Spleen (tissue), 11 donors: ENCODE results near the gene INF2. TPM values are rescaled to one million over a fixed set of nuclear protein-coding genes. Genes with fewer than 3 reads are reported as not detected.
A peak's percentile ranks its signal among the peaks of the same experiment; 100 is the strongest.

ENCODE experiments used
- DNase-seq: peaks from one replicate; pipeline ENCODE4 v3.0.0-alpha.2; 2020
- H3K27ac ChIP-seq, 8 donors: fragments of 200-600 bp; sonication (generic) in 7 of 8; 1 replicate in 4 of 8; 2 replicates in 4 of 8; pipeline versions ENCODE4 v1.5.0 to v1.8.0; 2016 to 2021; ENCODE audit warnings: inconsistent platforms in 4 of 8, mild to moderate bottlenecking in 4 of 8, moderate library complexity in 1 of 8
- H3K27me3 ChIP-seq, 7 donors: fragments of 200-600 bp; sonication (generic) in 6 of 7; replicated peaks in 1 of 7; 1 replicate in 4 of 7; 2 replicates in 3 of 7; pipeline versions ENCODE4 v1.5.0 to v1.8.0; 2016 to 2021; ENCODE audit warnings: inconsistent platforms in 3 of 7, mild to moderate bottlenecking in 1 of 7
- H3K36me3 ChIP-seq, 6 donors: fragments of 200-600 bp; sonication (generic) in 5 of 6; 1 replicate in 4 of 6; 2 replicates in 2 of 6; pipeline versions ENCODE4 v1.5.0 to v1.8.0; 2016 to 2021; ENCODE audit warnings: inconsistent platforms in 2 of 6
- H3K4me1 ChIP-seq, 6 donors: fragments of 200-600 bp; sonication (generic) in 5 of 6; 1 replicate in 3 of 6; 2 replicates in 3 of 6; pipeline versions ENCODE4 v1.5.0 to v1.8.0; 2016 to 2021; ENCODE audit warnings: inconsistent platforms in 3 of 6
- H3K4me3 ChIP-seq, 8 donors: fragments of 200-600 bp; sonication (generic) in 7 of 8; 1 replicate in 4 of 8; 2 replicates in 4 of 8; pipeline versions ENCODE4 v1.5.0 to v1.8.0; 2016 to 2021; ENCODE audit warnings: inconsistent platforms in 4 of 8, mild to moderate bottlenecking in 4 of 8, moderate library complexity in 2 of 8
- H3K9me3 ChIP-seq, 8 donors: fragments of 200-600 bp; sonication (generic) in 7 of 8; 1 replicate in 4 of 8; 2 replicates in 4 of 8; pipeline versions ENCODE4 v1.5.0 to v1.8.0; 2016 to 2021; ENCODE audit warnings: inconsistent platforms in 4 of 8
- CTCF ChIP-seq, 11 experiments: fragments of 200-600 bp in 7 of 11; fragments of 450-650 bp in 4 of 11; sonication (generic) in 4 of 11; IDR thresholded peaks in 8 of 11; conservative IDR thresholded peaks in 3 of 11; 1 replicate in 7 of 11; 2 replicates in 4 of 11; pipeline versions ENCODE4 v1.4.0 to v1.8.0; 2016 to 2021; ENCODE audit warnings: antibody characterized with exemption in 11 of 11, inconsistent platforms in 4 of 11, mild to moderate bottlenecking in 1 of 11
- POLR2A ChIP-seq, 3 donors: fragments of 450-650 bp; IDR thresholded peaks; one replicate each; pipeline ENCODE4 v1.5.1; 2017; ENCODE audit warnings: antibody characterized with exemption in 3 of 3, mild to moderate bottlenecking in 1 of 3
- POLR2AphosphoS5 ChIP-seq, 3 donors: sonication (generic); formaldehyde crosslinking; IDR thresholded peaks; one replicate each; pipeline ENCODE4 v1.5.1; 2017; ENCODE audit warnings: antibody characterized with exemption in 3 of 3
- WGBS, 5 donors: extraction: QIAGEN DNeasy Blood & Tissue Kit in 3 of 5; methylation state at CpG; one replicate each; pipeline versions ENCODE4 v1.1.5 to v1.1.7; 2013 to 2018; 5-methylcytosine and 5-hydroxymethylcytosine counted together
- intact Hi-C: fragments of 100-400 bp; cut with DNase I; formaldehyde crosslinking; loops from one replicate; pipeline ENCODE4 v1.15.0; 2023; ENCODE audit warnings: low total_unique reads
- polyA plus RNA-seq, 3 donors: library from polyadenylated mRNA; stranded (reverse); fragments of 200-250 nt; gene quantifications; one replicate each; pipeline ENCODE4 v1.2.1, GENCODE V29; 2013
- total RNA-seq, 7 donors: library from RNA; depleted of rRNA in 3 of 7; stranded (reverse); fragments of >200 nt in 3 of 7; fragmentation: NEBNext Ultra II Directional in 4 of 7; extraction: Animal tissue kit (Norgen Biotek cat#: 25700) in 4 of 7; gene quantifications; one replicate each; pipeline versions ENCODE4 v1.1.0 to v1.2.1, GENCODE V29; 2016 to 2021
- donor health status: healthy with polysubstance abuse.
- donor health status: DM: no; HTN: no; CAD: no; lungs with moderate emphysema.
- donor health status: DM: no; HTN: no; CAD: no.
- donor health status: Bipolar disorder and iron deficiency.
- donor health status: healthy.
- donor health status: DM: no; HTN: no; CAD: no.
- donor health status: DM: yes; HTN: yes; CAD: no.

INF2 gene
- total and polyA plus RNA-seq, 10 donors, result 56.6 to 120 (median 98.6) TPM

GRCh38 chr14:104685216-104685997 is 4.0 kb upstream of the INF2 start:
- intact Hi-C loops, result no loop called here
- Histone ChIP-seq H3K27me3 (peaks cover 0 to 15% (median 0%) of the 10 kb centered on the region in 7 donors), H3K4me3 (no peak overlapping the region), H3K9me3 (no peaks in the 10 kb centered on the region), H3K36me3 (no peaks in the 10 kb centered on the region), H3K4me1 (peaks cover 33 to 80% (median 62%) of the 10 kb centered on the region in 6 donors), H3K27ac (peak overlapping the region in 1 of 8 donors; percentile 11)
- 64 to 68% (median 67%) methylated on average over 4 of the region's 4 CpGs for whole genome bisulfite sequencing, 5 donors
- no peak for DNase-seq
- no peak for TF ChIP-seq CTCF (IDR thresholded peaks at IDR 0.05 in 8 of 11, conservative IDR thresholded peaks at IDR 0.05 in 3 of 11)
- no peak for TF ChIP-seq POLR2AphosphoS5 (IDR thresholded peaks at IDR 0.05)
- no peak for TF ChIP-seq POLR2A (IDR thresholded peaks at IDR 0.05)

GRCh38 chr14:104685998-104686610 is 3.3 kb upstream of the INF2 start:
- intact Hi-C loops, result no loop called here
- DNase-seq, result no peak
- no peak for TF ChIP-seq POLR2AphosphoS5 (IDR thresholded peaks at IDR 0.05)
- TF ChIP-seq CTCF (IDR thresholded peaks at IDR 0.05 in 8 of 11, conservative IDR thresholded peaks at IDR 0.05 in 3 of 11), result no peak
- TF ChIP-seq POLR2A (IDR thresholded peaks at IDR 0.05), result no peak
- no peaks in the 10 kb centered on the region for H3K36me3 ChIP-seq
- H3K4me1 ChIP-seq, result peaks cover 34 to 80% (median 62%) of the 10 kb centered on the region in 6 donors
- WGBS, 5 donors, result 84 to 97% (median 86%) methylated on average over 2 of the region's 2 CpGs
- H3K27me3 ChIP-seq, result peaks cover 0 to 15% (median 0%) of the 10 kb centered on the region in 7 donors
- no peaks in the 10 kb centered on the region for H3K9me3 ChIP-seq
- no peak overlapping the region for H3K4me3 ChIP-seq
- H3K27ac ChIP-seq, result peak overlapping the region in 2 of 8 donors; percentile 86 to 88

GRCh38 chr14:104686624-104687517 is 2.5 kb upstream of the INF2 start:
- peaks cover 34 to 80% (median 62%) of the 10 kb centered on the region in 6 donors for H3K4me1 ChIP-seq
- H3K9me3 ChIP-seq, result no peaks in the 10 kb centered on the region
- no peak overlapping the region for H3K4me3 ChIP-seq
- 54 to 72% (median 60%) methylated on average over 13 to 20 of the region's 20 CpGs for WGBS, 5 donors
- no peak for DNase-seq
- H3K36me3 ChIP-seq, result peaks cover 0 to 4% (median 0%) of the 10 kb centered on the region in 6 donors
- H3K27me3 ChIP-seq, result peaks cover 0 to 15% (median 0%) of the 10 kb centered on the region in 7 donors
- intact Hi-C loops, result no loop called here
- peak overlapping the region in 5 of 8 donors; percentile 44 to 90 (median 86) for H3K27ac ChIP-seq
- TF ChIP-seq CTCF (IDR thresholded peaks at IDR 0.05 in 8 of 11, conservative IDR thresholded peaks at IDR 0.05 in 3 of 11) (no peak), POLR2AphosphoS5 (IDR thresholded peaks at IDR 0.05) (peak in 2 of 3 donors; percentile 44 to 46)
